ENCODE results near the gene GPR85.

DNA sequence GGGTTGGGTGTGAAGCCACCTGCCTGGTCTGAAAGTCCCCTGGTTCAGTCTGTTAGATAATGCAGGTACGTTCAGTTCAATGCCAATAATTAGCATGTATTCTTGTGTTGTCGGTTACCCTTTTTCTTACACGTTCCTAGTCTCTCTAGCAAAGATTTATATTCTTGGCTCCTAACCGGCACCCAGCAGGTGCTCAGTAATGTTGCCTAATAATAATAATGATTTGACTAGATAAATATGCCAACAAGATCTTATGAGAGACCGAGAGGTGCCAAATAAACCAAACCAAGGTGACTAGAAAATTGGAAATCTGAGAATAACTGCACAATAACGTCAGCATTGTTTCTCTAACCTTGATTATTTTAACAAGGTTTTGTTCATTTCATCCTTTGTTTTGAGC lies 32.8 kb upstream of the GPR85 start:
- TF ChIP-seq POLR2AphosphoS5 (IDR thresholded peaks at IDR 0.05; ENCODE audit: low read depth, low read length): no peak
- TF ChIP-seq, protein P1, sequence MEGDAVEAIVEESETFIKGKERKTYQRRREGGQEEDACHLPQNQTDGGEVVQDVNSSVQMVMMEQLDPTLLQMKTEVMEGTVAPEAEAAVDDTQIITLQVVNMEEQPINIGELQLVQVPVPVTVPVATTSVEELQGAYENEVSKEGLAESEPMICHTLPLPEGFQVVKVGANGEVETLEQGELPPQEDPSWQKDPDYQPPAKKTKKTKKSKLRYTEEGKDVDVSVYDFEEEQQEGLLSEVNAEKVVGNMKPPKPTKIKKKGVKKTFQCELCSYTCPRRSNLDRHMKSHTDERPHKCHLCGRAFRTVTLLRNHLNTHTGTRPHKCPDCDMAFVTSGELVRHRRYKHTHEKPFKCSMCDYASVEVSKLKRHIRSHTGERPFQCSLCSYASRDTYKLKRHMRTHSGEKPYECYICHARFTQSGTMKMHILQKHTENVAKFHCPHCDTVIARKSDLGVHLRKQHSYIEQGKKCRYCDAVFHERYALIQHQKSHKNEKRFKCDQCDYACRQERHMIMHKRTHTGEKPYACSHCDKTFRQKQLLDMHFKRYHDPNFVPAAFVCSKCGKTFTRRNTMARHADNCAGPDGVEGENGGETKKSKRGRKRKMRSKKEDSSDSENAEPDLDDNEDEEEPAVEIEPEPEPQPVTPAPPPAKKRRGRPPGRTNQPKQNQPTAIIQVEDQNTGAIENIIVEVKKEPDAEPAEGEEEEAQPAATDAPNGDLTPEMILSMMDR (IDR thresholded peaks at IDR 0.05): no peak
- TF ChIP-seq, protein P2, sequence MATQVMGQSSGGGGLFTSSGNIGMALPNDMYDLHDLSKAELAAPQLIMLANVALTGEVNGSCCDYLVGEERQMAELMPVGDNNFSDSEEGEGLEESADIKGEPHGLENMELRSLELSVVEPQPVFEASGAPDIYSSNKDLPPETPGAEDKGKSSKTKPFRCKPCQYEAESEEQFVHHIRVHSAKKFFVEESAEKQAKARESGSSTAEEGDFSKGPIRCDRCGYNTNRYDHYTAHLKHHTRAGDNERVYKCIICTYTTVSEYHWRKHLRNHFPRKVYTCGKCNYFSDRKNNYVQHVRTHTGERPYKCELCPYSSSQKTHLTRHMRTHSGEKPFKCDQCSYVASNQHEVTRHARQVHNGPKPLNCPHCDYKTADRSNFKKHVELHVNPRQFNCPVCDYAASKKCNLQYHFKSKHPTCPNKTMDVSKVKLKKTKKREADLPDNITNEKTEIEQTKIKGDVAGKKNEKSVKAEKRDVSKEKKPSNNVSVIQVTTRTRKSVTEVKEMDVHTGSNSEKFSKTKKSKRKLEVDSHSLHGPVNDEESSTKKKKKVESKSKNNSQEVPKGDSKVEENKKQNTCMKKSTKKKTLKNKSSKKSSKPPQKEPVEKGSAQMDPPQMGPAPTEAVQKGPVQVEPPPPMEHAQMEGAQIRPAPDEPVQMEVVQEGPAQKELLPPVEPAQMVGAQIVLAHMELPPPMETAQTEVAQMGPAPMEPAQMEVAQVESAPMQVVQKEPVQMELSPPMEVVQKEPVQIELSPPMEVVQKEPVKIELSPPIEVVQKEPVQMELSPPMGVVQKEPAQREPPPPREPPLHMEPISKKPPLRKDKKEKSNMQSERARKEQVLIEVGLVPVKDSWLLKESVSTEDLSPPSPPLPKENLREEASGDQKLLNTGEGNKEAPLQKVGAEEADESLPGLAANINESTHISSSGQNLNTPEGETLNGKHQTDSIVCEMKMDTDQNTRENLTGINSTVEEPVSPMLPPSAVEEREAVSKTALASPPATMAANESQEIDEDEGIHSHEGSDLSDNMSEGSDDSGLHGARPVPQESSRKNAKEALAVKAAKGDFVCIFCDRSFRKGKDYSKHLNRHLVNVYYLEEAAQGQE (IDR thresholded peaks at IDR 0.05; ENCODE audit: insufficient read depth in 1 of 2, low read depth in 2 of 2, low read length in 1 of 2): no peak

Data from Panc1 (cell line).